D721Med (cell line): Measurements from ENCODE around the gene B4GALNT4.
A peak's percentile ranks its signal among the peaks of the same experiment; 100 is the strongest.
"Not testable (repeated sequence)": the region's sequence is repeated elsewhere in the genome, so short reads cannot be mapped to it uniquely, and the experiment has no call there.

ENCODE experiments used
- DNase-seq: peaks from one replicate; pipeline ENCODE4 v3.0.0; 2011; ENCODE audit warnings: low spot score; ENCODE audit not compliant: insufficient read length
- FAIRE-seq: peaks from 2 replicates; lab custom pipeline; 2011; peaks lifted over from hg19 to GRCh38; lab: Jason Lieb, UNC
- CTCF ChIP-seq: IDR thresholded peaks from 2 replicates; pipeline ENCODE4 v1.5.1; 2012; ENCODE audit warnings: mild to moderate bottlenecking, control low read depth; ENCODE audit not compliant: insufficient read depth; ENCODE audit errors: missing control alignments

Gene B4GALNT4

GRCh38 chr11:422249-422656, 53.0 kb downstream of the B4GALNT4 start:
- DNase-seq (peak; percentile 35), FAIRE-seq (no peak)
- TF ChIP-seq CTCF: no peak

DNA sequence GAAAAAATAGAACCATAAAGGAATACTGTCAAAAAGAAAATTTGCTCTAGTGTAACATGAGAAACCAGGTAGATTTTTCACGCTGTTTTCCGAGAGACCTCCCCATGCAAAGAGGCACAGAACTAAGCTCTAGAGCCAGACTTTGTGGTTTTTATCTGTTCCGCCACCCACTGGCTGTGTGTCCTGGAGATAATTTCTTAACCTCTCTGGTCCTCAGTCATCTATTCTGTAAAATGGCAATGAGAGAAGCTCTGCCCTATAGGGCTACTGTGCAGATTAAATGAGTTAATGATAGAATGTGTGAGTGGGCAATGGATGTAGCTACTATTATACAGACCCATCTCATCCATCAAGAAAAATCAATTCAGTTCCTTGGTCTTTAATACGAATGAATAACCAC, 54.9 kb downstream of the B4GALNT4 start:
- no peak for TF ChIP-seq CTCF
- FAIRE-seq: no peak
- no peak for DNase-seq

- not testable (repeated sequence) for DNase-seq, FAIRE-seq
These were observed 55.5 kb downstream of the B4GALNT4 start for GRCh38 chr11:424766-425165.

DNA sequence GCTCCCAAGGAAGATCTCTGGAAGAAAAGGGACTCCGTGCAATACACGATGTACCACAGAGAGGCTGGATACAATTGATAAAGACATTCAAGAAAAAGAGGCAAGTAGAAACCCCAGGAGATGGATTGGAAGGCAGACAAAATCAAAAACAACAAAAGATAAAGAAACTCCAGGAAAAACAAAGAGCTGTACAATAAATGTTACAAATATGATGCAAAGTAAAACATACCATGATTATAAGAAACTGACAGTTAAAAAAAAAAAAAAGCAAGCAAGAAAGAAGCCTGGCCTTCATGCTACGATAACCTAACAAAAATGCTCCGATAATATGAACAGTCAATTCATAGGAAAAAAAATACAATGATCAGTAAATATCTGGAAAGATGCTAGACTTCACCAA, 56.0 kb downstream of the B4GALNT4 start:
- FAIRE-seq: no peak
- DNase-seq: no peak
- no peak for TF ChIP-seq CTCF

GRCh38 chr11:426851-427250, 57.6 kb downstream of the B4GALNT4 start:
- no peak for TF ChIP-seq CTCF
- FAIRE-seq (no peak), DNase-seq (no peak)

GRCh38 chr11:428295-428694, 59.0 kb downstream of the B4GALNT4 start:
- TF ChIP-seq CTCF: no peak
- FAIRE-seq (no peak), DNase-seq (no peak)

- FAIRE-seq (no peak), DNase-seq (no peak)
- no peak for TF ChIP-seq CTCF
These were observed 60.1 kb downstream of the B4GALNT4 start for GRCh38 chr11:429391-429790.

- no peak for FAIRE-seq
- no peak for TF ChIP-seq CTCF
- no peak for DNase-seq
These were observed 60.7 kb downstream of the B4GALNT4 start for GRCh38 chr11:429931-430456.
